Activated CD8-positive, alpha-beta memory T cell treated with anti-CD3 and anti-CD28 coated beads for 48 hours (primary cell): ENCODE results near the gene CXCL1.

Experiments
- DNase-seq, 3 experiments: peaks; one replicate each; pipeline ENCODE4 v3.0.0-alpha.2; 2020; ENCODE audit warnings: low read depth in 2 of 3, low spot score in 2 of 3

Gene CXCL1

GRCh38 chr4:73869130-73870055 is at the start of gene CXCL1:
CXCL1 (plus strand) TSS chr4:73869393; CDS start chr4:73869471, 78 bp downstream.
- DNase-seq, result no peak

- no peak for DNase-seq
Measured at GRCh38 chr4:73821325-73821724, 47.9 kb upstream of the CXCL1 start.

GRCh38 chr4:73822389-73822788 is 46.8 kb upstream of the CXCL1 start:
- no peak for DNase-seq

- no peak for DNase-seq
Measured at GRCh38 chr4:73822812-73823504, 46.2 kb upstream of the CXCL1 start.

GRCh38 chr4:73823760-73824159 is 45.4 kb upstream of the CXCL1 start:
- DNase-seq, result no peak

- DNase-seq, result no peak
Measured at GRCh38 chr4:73828956-73829355, 40.2 kb upstream of the CXCL1 start.

GRCh38 chr4:73831569-73831968 is 37.6 kb upstream of the CXCL1 start:
- DNase-seq, result no peak

GRCh38 chr4:73832651-73833237 is 36.4 kb upstream of the CXCL1 start:
- DNase-seq, result no peak

- no peak for DNase-seq
Measured at GRCh38 chr4:73836373-73837279, 32.6 kb upstream of the CXCL1 start, which contains the start of gene CXCL6. CXCL6 (plus strand) TSS chr4:73836678; CDS start chr4:73836751, 73 bp downstream.

- no peak for DNase-seq
Measured at GRCh38 chr4:73839071-73839470, 30.1 kb upstream of the CXCL1 start.

GRCh38 chr4:73839715-73840114 is 29.5 kb upstream of the CXCL1 start:
- DNase-seq, result no peak

GRCh38 chr4:73841243-73841925 is 27.8 kb upstream of the CXCL1 start:
- no peak for DNase-seq

GRCh38 chr4:73842696-73843095 is 26.5 kb upstream of the CXCL1 start:
- DNase-seq, result no peak

GRCh38 chr4:73843369-73843768 is 25.8 kb upstream of the CXCL1 start:
- no peak for DNase-seq

- DNase-seq, result no peak
Measured at GRCh38 chr4:73844345-73844744, 24.8 kb upstream of the CXCL1 start.

- no peak for DNase-seq
Measured at GRCh38 chr4:73844806-73845205, 24.4 kb upstream of the CXCL1 start.

- DNase-seq, result no peak
Measured at GRCh38 chr4:73847526-73848182, 21.5 kb upstream of the CXCL1 start.

- no peak for DNase-seq
Measured at GRCh38 chr4:73848183-73848777, 20.9 kb upstream of the CXCL1 start.

- no peak for DNase-seq
Measured at GRCh38 chr4:73850261-73850970, 18.8 kb upstream of the CXCL1 start.
